Naive thymus-derived CD8-positive, alpha-beta T cell (primary cell): ENCODE results near the gene ATG16L2. TPM values are rescaled to one million over a fixed set of nuclear protein-coding genes. Genes with fewer than 3 reads are reported as not detected.
A peak's percentile ranks its signal among the peaks of the same experiment; 100 is the strongest.
"Not testable (repeated sequence)": the region's sequence is repeated elsewhere in the genome, so short reads cannot be mapped to it uniquely, and the experiment has no call there.

ENCODE experiments used
- ATAC-seq, 2 donors: fragments of 150-1000 bp; cut with Tn5 transposase in 1 of 2; sonication (Bioruptor Pico), chemical (Tn5 transposase) in 1 of 2; 1 replicate in 1 of 2; 2 replicates in 1 of 2; pipeline ENCODE4 v1.10.0; 2021; ENCODE audit warnings: mild to moderate bottlenecking in 2 of 2, moderate library complexity in 2 of 2
- POLR2A ChIA-PET: fragments of 350-600 bp; sonication (Branson Sonifier 250); formaldehyde crosslinking; loops from one replicate; lab custom pipeline; 2021; ENCODE audit warnings: antibody characterized with exemption; lab: Charles Lee
- DNase-seq, 10 donors: peaks; one replicate each; pipeline versions ENCODE4 v3.0.0 to v3.0.0-alpha.2; 2020 to 2022
- H3K27ac Mint-ChIP-seq, 10 donors: one replicate each; pipeline ENCODE4 v1.8.0; 2020 to 2022; ENCODE audit warnings: mild to moderate bottlenecking in 10 of 10, mixed read lengths in 10 of 10, moderate library complexity in 4 of 10, inconsistent platforms in 1 of 10
- H3K27me3 Mint-ChIP-seq, 5 donors: one replicate each; pipeline ENCODE4 v1.8.0; 2021 to 2022; ENCODE audit warnings: mixed read lengths in 5 of 5
- H3K36me3 Mint-ChIP-seq, 3 donors: one replicate each; pipeline ENCODE4 v1.8.0; 2020 to 2022; ENCODE audit warnings: mixed read lengths in 3 of 3, mild to moderate bottlenecking in 2 of 3, inconsistent platforms in 1 of 3
- H3K4me1 Mint-ChIP-seq, 4 donors: one replicate each; pipeline ENCODE4 v1.8.0; 2021 to 2022; ENCODE audit warnings: mixed read lengths in 4 of 4
- H3K4me3 Mint-ChIP-seq, 10 donors: one replicate each; pipeline ENCODE4 v1.8.0; 2020 to 2022; ENCODE audit warnings: mild to moderate bottlenecking in 10 of 10, mixed read lengths in 10 of 10, moderate library complexity in 6 of 10, inconsistent platforms in 1 of 10
- H3K9me3 Mint-ChIP-seq, 9 donors: one replicate each; pipeline ENCODE4 v1.8.0; 2020 to 2022; ENCODE audit warnings: mixed read lengths in 9 of 9, mild to moderate bottlenecking in 3 of 9, inconsistent platforms in 1 of 9, moderate library complexity in 1 of 9
- polyA plus RNA-seq, 3 donors: library from polyadenylated mRNA; unstranded; fragments of 300-500 nt; fragmentation: Illumina TruSeq; gene quantifications; one replicate each; pipeline ENCODE4 v1.2.3, GENCODE V29; 2021
- total RNA-seq, 8 experiments: library from RNA in 2 of 8; stranded (reverse) in 2 of 8; gene quantifications; one replicate each; pipeline ENCODE4 v1.2.3 and lab custom pipeline; 2021 to 2026

The ATG16L2 gene
- total and polyA plus RNA-seq, 5 experiments from 2014 or later, result 9.9 to 157 (median 12.1) TPM

- not testable (repeated sequence) for H3K9me3 Mint-ChIP-seq, ATAC-seq
These were observed 2.5 kb upstream of the ATG16L2 start for GRCh38 chr11:72811686-72812085.

GRCh38 chr11:72812604-72812966 is 1.6 kb upstream of the ATG16L2 start:
- H3K36me3 Mint-ChIP-seq, result peaks cover 0 to 18% (median 3%) of the 10 kb centered on the region in 3 donors
- DNase-seq (no peak), ATAC-seq (no peak)
- H3K4me1 Mint-ChIP-seq, result peaks cover 28 to 68% (median 47%) of the 10 kb centered on the region in 4 donors
- POLR2A ChIA-PET, result interaction anchor here (0.7 to 4.5 kb wide), 5 partner anchors 10 to 330 kb away, joined by 3 to 49 read pairs (median 13); partner anchors contain the start of genes FCHSD2 and STARD10
- peak overlapping the region; percentile 93 to 99 (median 98) for H3K27ac Mint-ChIP-seq
- H3K27me3 Mint-ChIP-seq, result no peaks in the 10 kb centered on the region
- peak overlapping the region; percentile 95 to 99 (median 98) for H3K4me3 Mint-ChIP-seq
- H3K9me3 Mint-ChIP-seq, result peaks cover 0 to 2% (median 0%) of the 10 kb centered on the region in 9 donors

More at GRCh38 chr11:72811686-72812085, 2.5 kb upstream of the ATG16L2 start:
- POLR2A ChIA-PET, result interaction anchor here (0.6 to 0.7 kb wide), 2 partner anchors 12 to 20 kb away, joined by 3 to 4 read pairs; no protein-coding TSS in a partner anchor
- Mint-ChIP-seq H3K27ac (peak overlapping the region in 1 of 10 donors; percentile 78), H3K4me1 (peaks cover 22 to 67% (median 40%) of the 10 kb centered on the region in 4 donors), H3K4me3 (peak overlapping the region in 9 of 10 donors; percentile 5 to 68 (median 34)), H3K36me3 (peaks cover 0 to 14% (median 0%) of the 10 kb centered on the region in 3 donors)
- DNase-seq, H3K27me3 Mint-ChIP-seq: not testable (repeated sequence)

DNA sequence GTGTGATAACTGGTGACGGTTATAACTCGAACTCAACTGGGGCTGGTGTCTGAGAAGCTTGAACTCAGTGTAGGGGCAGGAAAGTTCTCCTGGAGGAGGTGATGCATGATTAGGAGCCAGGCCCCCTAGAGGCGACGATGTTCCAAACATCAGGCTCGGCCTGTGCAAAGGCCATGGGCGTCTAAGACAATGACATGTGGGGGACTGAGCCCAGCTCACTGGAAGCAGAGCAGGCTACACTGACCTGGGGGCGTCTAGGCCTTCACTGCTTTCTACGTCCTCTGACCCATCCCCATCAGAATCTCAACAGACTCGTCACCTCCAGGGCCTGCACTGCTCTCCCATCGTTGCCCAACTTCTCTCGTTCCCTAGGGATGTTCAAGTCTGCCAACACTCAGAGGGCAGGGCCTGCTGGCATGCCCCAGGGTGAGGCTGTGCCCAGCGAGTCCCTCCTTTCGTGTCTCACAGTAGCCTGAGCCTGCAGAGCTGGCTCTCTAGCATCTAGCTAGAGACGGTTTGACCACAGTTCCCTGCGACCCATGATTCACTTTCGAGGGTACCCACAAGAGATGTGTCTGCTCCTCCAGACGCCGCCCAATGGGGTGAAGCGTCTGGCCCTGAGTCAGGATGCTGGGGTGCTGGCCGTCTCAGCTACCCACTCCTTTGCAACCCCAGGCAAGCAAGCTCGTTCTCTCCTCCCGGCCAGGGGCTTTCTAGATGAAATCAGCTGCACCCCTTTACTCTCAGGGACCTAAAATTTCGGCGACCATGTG is 1.1 kb upstream of the ATG16L2 start:
- Mint-ChIP-seq H3K4me1 (peaks cover 30 to 68% (median 51%) of the 10 kb centered on the region in 4 donors), H3K27me3 (no peaks in the 10 kb centered on the region), H3K36me3 (peaks cover 0 to 24% (median 5%) of the 10 kb centered on the region in 3 donors), H3K27ac (peak overlapping the region; percentile 93 to 99 (median 98)), H3K9me3 (peaks cover 0 to 2% (median 0%) of the 10 kb centered on the region in 9 donors), H3K4me3 (peak overlapping the region; percentile 95 to 99 (median 98))
- DNase-seq (peak in 7 of 10 donors; percentile 26 to 51 (median 39)), ATAC-seq (peak in 1 of 2 donors; percentile 10)
- POLR2A ChIA-PET, result interaction anchor here (0.5 to 4.5 kb wide), 7 partner anchors 10 to 732 kb away, joined by 3 to 49 read pairs (median 7); partner anchors contain the start of genes FCHSD2 and STARD10

DNA sequence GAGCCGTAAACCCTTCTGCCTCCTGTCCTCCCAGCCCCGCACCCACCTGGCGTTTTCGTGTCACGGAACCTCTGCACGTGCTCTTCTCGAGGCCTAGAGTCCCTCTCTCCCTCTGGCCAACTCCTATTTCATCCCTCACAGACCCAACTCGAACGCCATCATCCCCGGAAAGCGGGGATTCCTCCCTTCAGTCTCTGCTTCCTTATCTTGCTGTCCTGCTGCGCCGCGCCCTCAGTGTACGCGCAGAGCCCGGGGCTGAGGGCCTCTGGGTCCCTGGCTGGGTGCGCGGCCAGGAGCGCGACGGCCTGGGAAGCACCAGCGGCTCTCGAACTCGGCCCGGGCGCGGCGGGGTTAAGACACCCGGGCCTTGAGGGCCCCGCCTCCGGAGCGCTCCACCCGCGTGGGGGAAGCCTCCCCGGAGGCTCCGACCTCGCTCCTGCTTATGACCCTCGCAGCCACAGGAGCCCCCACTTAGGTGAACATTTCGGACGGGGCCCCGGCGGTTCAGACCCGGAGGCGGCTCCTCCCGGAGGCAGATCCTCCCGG is 398 bp upstream of the ATG16L2 start:
- Mint-ChIP-seq H3K4me3 (peak overlapping the region; percentile 95 to 99 (median 98)), H3K27ac (peak overlapping the region; percentile 93 to 99 (median 98)), H3K36me3 (peaks cover 0 to 27% (median 11%) of the 10 kb centered on the region in 3 donors), H3K9me3 (peaks cover 0 to 2% (median 0%) of the 10 kb centered on the region in 9 donors), H3K4me1 (peaks cover 32 to 64% (median 52%) of the 10 kb centered on the region in 4 donors), H3K27me3 (no peaks in the 10 kb centered on the region)
- DNase-seq (peak in 2 of 10 donors; percentile 78 to 99), ATAC-seq (peak; percentile 73 to 76)
- POLR2A ChIA-PET, result interaction anchor here (1.4 to 4.5 kb wide), 6 partner anchors 11 to 329 kb away, joined by 3 to 49 read pairs (median 10); partner anchors contain the start of genes FCHSD2 and STARD10

DNA sequence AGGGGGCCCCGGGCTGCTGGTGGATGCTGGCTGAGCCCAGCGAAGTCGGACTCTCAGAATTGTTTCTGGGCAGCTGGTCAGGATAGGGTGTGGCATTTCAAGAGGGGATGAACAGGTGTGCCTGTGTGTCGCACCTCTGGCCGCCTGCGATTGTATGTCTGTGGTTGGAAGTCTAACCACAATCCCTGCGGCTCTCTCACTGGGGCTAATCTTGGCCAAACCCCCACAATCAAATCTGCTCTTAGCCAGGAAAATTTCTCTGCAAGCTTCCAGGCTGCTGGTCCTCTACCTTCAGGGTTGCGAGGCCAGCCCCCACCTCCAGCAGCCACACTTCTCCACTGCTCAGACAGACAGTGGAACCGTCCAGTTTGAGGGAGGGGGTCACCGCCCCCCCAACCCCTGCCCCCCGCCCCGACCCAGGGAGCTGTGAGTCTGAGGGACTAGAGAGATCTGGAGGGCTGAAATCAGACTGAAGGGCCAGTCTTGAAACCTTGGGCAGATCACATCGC is 953 bp downstream of the ATG16L2 start:
- POLR2A ChIA-PET, result interaction anchor here (0.7 to 4.5 kb wide), 6 partner anchors 8 to 1678 kb away, joined by 3 to 49 read pairs (median 9); partner anchors contain the start of genes FCHSD2, LIPT2 and STARD10
- no peaks in the 10 kb centered on the region for H3K27me3 Mint-ChIP-seq
- no peak for ATAC-seq

GRCh38 chr11:72816404-72816990 is 2.3 kb downstream of the ATG16L2 start:
- Mint-ChIP-seq H3K36me3 (peaks cover 0 to 41% (median 14%) of the 10 kb centered on the region in 3 donors), H3K4me3 (peak overlapping the region in 9 of 10 donors; percentile 94 to 99 (median 98)), H3K27ac (peak overlapping the region in 5 of 10 donors; percentile 66 to 98 (median 98)), H3K27me3 (no peaks in the 10 kb centered on the region), H3K4me1 (peaks cover 31 to 67% (median 55%) of the 10 kb centered on the region in 4 donors), H3K9me3 (peaks cover 0 to 2% (median 0%) of the 10 kb centered on the region in 9 donors)
- DNase-seq (no peak), ATAC-seq (no peak)
- POLR2A ChIA-PET, result interaction anchor here (1.5 to 4.5 kb wide), 3 partner anchors 23 to 1677 kb away, joined by 5 to 49 read pairs (median 41); partner anchors contain the start of genes LIPT2 and STARD10

More for the DNA sequence above, 953 bp downstream of the ATG16L2 start:
- peak overlapping the region; percentile 94 to 99 (median 98) for H3K4me3 Mint-ChIP-seq
- DNase-seq, result peak in 1 of 10 donors; percentile 23
- H3K36me3 Mint-ChIP-seq, result peaks cover 0 to 36% (median 14%) of the 10 kb centered on the region in 3 donors
- H3K27ac Mint-ChIP-seq, result peak overlapping the region; percentile 90 to 99 (median 98)
- H3K9me3 Mint-ChIP-seq, result peaks cover 0 to 2% (median 0%) of the 10 kb centered on the region in 9 donors
- H3K4me1 Mint-ChIP-seq, result peaks cover 33 to 65% (median 55%) of the 10 kb centered on the region in 4 donors

- Mint-ChIP-seq H3K36me3 (peaks cover 0 to 41% (median 14%) of the 10 kb centered on the region in 3 donors), H3K27me3 (no peaks in the 10 kb centered on the region), H3K4me3 (peak overlapping the region in 4 of 10 donors; percentile 14 to 77 (median 64)), H3K4me1 (peaks cover 23 to 57% (median 49%) of the 10 kb centered on the region in 4 donors), H3K9me3 (no peaks in the 10 kb centered on the region), H3K27ac (peak overlapping the region in 4 of 10 donors; percentile 37 to 87 (median 54))
- no peak for ATAC-seq
- DNase-seq, result no peak
- POLR2A ChIA-PET, result no interaction called here
These were observed 3.8 kb downstream of the ATG16L2 start for GRCh38 chr11:72817966-72818365.

DNA sequence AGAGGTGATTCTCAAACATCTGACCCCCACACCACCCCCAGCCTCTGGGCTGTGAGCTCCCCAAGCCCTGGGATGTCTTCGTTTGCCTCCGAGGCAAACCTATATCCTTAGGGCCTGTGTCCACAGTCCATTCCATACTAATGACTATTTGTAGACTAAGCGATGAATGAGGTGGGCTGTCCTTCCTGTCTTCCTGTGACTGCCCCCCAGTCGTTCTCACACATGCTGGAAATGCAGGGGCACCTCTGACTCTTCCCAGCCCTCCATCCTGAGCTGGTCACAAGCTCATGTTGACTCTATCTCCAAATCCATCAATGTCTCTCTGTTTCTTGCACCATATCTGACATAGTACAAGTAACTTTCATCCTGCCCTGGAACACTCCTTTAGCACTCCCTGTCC is 4.8 kb downstream of the ATG16L2 start:
- Mint-ChIP-seq H3K9me3 (no peaks in the 10 kb centered on the region), H3K4me3 (no peak overlapping the region), H3K27ac (peak overlapping the region in 2 of 10 donors; percentile 8 to 71), H3K27me3 (no peaks in the 10 kb centered on the region), H3K36me3 (peaks cover 0 to 46% (median 14%) of the 10 kb centered on the region in 3 donors), H3K4me1 (peaks cover 17 to 50% (median 44%) of the 10 kb centered on the region in 4 donors)
- DNase-seq (no peak), ATAC-seq (no peak)
- POLR2A ChIA-PET, result interaction anchor here (0.8 kb wide), 1 partner anchor 97 kb away, joined by 3 read pairs; no protein-coding TSS in a partner anchor

GRCh38 chr11:72820439-72821139 is 6.4 kb downstream of the ATG16L2 start:
- peaks cover 0 to 45% (median 14%) of the 10 kb centered on the region in 3 donors for H3K36me3 Mint-ChIP-seq
- POLR2A ChIA-PET, result interaction anchor here (1.1 kb wide), 1 partner anchor 49 kb away, joined by 3 read pairs; no protein-coding TSS in a partner anchor
- DNase-seq (no peak), ATAC-seq (no peak)
- no peaks in the 10 kb centered on the region for H3K27me3 Mint-ChIP-seq
- H3K4me1 Mint-ChIP-seq, result peaks cover 18 to 50% (median 40%) of the 10 kb centered on the region in 4 donors
- peak overlapping the region in 2 of 10 donors; percentile 7 to 36 for H3K4me3 Mint-ChIP-seq
- no peaks in the 10 kb centered on the region for H3K9me3 Mint-ChIP-seq
- H3K27ac Mint-ChIP-seq, result peak overlapping the region in 6 of 10 donors; percentile 49 to 73 (median 68)

- H3K4me1 Mint-ChIP-seq, result peaks cover 17 to 42% (median 33%) of the 10 kb centered on the region in 4 donors
- no peaks in the 10 kb centered on the region for H3K27me3 Mint-ChIP-seq
- POLR2A ChIA-PET, result interaction anchor here (1.0 to 1.1 kb wide), 2 partner anchors 32 to 321 kb away, joined by 3 to 5 read pairs; partner anchors contain the start of gene FCHSD2
- peak overlapping the region in 7 of 10 donors; percentile 32 to 71 (median 68) for H3K27ac Mint-ChIP-seq
- no peak for DNase-seq
- ATAC-seq, result no peak
- no peaks in the 10 kb centered on the region for H3K9me3 Mint-ChIP-seq
- H3K36me3 Mint-ChIP-seq, result peaks cover 0 to 45% (median 14%) of the 10 kb centered on the region in 3 donors
- H3K4me3 Mint-ChIP-seq, result peak overlapping the region in 3 of 10 donors; percentile 7 to 58 (median 31)
These were observed 7.2 kb downstream of the ATG16L2 start for GRCh38 chr11:72821221-72821919.
